C4-2B (cell line): Measurements from ENCODE around the gene IGFL1.
"Not testable (repeated sequence)": the region's sequence is repeated elsewhere in the genome, so short reads cannot be mapped to it uniquely, and the experiment has no call there.

Experiments used
- H3K27ac ChIP-seq: fragments of 450-650 bp; 2 replicates; pipeline ENCODE4 v1.5.1; 2017
- ZFX ChIP-seq: fragments of 450-650 bp; IDR thresholded peaks from 2 replicates; pipeline ENCODE4 v1.6.1; 2017
- TF ChIP-seq, protein P1 (sequence below): fragments of 450-650 bp; conservative IDR thresholded peaks from 2 replicates; pipeline ENCODE4 v1.5.1; 2017; ENCODE audit warnings: mild to moderate bottlenecking

IGFL1 gene

DNA sequence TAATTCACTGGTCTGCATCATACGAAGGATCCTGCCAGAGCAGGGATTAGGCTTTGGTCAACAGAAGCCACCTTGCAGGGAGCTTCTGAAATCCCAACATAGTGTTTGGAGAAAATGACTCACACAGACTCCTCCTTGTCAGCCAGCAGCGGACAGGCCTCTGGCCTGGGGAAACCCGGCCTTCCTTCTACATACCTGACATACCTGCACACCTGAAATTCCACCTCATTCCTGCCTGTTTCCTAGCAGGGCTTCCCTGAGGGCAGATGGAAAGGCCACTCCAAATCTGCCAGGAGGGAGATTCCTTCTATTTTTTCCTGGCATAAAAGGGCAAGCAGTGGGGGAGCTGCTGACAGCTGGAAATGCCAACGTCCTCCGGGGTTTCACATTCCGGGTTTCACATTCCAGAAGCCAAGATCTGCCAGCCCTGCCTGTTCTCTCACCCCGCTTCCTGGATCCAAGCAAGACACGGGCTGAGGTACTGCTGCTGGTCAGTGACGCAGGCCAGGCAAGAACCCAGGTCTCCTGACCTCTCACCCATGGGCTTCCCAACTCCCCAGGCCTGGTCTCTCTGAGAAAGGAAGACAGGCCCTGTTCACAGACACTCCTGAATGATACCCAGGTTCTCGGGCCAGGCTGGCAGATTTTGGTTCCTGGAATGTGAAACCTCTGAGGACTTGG lies 18.2 kb upstream of the IGFL1 start:
- no peak overlapping the region for H3K27ac ChIP-seq

DNA sequence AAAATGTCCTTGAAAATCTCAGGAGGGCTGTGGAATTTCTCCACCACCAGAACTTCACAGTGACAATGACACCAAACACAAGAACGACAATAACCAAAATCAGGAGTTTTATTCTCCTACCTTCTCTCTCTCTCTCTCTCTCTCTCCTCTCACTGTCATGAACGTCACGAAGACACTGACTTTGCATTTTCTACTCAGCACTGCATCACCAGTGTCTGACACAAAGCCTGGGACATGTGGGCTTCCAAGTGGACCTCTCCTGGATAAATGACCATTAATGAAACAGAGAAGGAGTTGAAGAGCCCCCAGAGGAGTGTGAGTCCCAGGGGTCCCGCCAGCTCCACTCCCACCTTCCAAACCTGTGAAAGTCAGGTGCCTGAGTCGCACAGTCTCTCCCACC lies 16.9 kb upstream of the IGFL1 start:
- H3K27ac ChIP-seq: not testable (repeated sequence)

More for the DNA sequence above, 18.2 kb upstream of the IGFL1 start:
- TF ChIP-seq, protein P1, sequence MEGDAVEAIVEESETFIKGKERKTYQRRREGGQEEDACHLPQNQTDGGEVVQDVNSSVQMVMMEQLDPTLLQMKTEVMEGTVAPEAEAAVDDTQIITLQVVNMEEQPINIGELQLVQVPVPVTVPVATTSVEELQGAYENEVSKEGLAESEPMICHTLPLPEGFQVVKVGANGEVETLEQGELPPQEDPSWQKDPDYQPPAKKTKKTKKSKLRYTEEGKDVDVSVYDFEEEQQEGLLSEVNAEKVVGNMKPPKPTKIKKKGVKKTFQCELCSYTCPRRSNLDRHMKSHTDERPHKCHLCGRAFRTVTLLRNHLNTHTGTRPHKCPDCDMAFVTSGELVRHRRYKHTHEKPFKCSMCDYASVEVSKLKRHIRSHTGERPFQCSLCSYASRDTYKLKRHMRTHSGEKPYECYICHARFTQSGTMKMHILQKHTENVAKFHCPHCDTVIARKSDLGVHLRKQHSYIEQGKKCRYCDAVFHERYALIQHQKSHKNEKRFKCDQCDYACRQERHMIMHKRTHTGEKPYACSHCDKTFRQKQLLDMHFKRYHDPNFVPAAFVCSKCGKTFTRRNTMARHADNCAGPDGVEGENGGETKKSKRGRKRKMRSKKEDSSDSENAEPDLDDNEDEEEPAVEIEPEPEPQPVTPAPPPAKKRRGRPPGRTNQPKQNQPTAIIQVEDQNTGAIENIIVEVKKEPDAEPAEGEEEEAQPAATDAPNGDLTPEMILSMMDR: no peak
- no peak for TF ChIP-seq ZFX

DNA sequence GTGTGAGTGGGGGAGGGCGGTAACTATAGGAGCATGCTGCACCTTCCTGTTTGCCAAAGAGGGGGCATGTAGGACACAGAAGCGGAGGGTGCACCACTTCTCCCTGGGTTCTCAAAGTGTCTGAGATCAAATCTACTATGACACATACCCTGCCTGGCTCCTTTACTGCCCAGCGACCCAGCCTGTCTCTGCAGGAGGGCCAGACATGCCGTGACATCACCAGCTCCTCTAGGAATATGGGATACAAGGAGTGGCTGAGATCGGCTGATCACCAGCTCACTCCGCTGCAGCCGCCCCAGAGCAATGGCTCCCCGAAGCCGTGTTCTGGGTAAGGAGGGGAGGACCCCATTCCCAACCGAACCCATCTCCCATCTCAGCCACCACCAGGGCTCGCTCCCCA lies 16.4 kb upstream of the IGFL1 start:
- no peak overlapping the region for H3K27ac ChIP-seq
- TF ChIP-seq, protein P1: no peak

DNA sequence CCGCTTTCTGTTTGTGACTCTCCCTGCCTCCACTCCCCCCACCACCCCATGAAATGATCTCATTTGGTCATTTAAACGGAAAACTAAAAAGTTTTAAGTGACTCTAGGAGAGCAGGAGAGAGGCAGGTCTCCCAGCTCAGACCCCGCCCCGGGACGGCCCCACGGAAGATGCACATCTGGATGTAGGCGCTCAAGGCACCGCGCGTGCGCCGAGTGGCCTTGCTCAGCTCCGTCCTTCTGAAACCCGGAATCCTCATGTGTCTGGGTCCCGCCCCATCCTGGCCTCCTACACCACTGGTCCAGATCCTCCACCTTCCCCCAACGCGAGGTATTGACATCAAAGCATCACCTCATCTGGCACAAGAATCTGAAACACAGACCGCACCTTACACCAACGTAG lies 15.7 kb upstream of the IGFL1 start:
- H3K27ac ChIP-seq: no peak overlapping the region
- no peak for TF ChIP-seq ZFX
- TF ChIP-seq, protein P1: no peak

DNA sequence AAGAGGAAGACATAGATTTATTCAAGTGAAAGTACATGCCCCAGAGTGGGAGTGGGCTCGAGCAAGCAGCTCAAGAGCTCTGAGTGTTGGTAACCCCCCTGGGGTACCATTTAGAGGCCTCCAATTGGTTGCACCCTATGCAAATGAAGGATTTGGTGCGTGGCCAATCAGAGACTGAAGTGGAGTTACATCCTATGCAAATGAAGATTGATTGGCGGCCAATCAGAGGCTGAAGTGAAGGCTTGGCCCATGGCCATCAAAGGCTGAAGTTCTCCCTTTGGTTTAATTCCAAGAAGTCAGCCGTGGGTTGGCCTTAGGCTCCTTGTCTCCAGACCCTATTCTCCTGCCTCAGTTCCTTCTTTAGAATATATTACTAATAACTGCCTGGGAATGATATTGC lies 12.9 kb upstream of the IGFL1 start:
- no peak overlapping the region for H3K27ac ChIP-seq
- TF ChIP-seq, protein P1: no peak
- no peak for TF ChIP-seq ZFX

DNA sequence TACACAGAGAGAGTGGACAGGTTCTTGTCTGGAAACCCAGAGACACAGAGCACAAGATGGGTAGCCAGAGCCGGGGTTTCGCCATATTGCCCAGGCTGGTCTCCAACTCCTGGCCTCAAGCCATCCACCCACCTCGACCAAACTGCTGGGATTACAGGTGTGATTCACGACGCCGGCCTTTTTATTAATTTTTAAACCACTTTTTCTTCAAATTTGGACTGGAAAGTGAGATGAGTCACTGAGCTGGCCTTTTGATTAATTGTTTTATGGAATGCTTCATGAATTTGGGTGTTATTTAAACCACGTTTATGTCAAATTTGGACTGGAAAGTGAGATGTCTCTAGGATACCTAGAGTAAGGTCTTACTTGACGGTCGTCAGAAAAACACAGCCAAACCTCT lies 12.1 kb upstream of the IGFL1 start:
- H3K27ac ChIP-seq: no peak overlapping the region
- TF ChIP-seq ZFX: no peak
- TF ChIP-seq, protein P1: no peak

DNA sequence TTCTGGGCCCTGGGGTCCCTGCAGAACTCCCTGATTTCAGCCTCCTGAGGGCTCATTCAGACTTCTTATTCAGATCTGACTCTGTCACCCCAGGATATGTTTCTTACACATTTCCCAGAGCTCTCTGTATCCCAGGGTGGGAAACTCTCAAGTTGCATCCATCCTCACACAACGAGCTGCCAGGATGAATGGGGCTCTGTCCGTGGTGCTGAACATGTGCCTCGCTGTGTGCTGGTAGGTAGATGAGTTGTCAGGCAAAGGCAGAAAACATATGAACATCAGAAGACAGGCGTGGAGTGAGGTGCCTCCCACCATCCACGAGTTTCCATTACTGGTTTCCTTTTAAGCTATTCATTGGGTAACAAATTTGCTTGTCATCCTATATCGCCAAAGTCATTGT lies 11.4 kb upstream of the IGFL1 start:
- no peak overlapping the region for H3K27ac ChIP-seq
- TF ChIP-seq ZFX: no peak
- TF ChIP-seq, protein P1: no peak

DNA sequence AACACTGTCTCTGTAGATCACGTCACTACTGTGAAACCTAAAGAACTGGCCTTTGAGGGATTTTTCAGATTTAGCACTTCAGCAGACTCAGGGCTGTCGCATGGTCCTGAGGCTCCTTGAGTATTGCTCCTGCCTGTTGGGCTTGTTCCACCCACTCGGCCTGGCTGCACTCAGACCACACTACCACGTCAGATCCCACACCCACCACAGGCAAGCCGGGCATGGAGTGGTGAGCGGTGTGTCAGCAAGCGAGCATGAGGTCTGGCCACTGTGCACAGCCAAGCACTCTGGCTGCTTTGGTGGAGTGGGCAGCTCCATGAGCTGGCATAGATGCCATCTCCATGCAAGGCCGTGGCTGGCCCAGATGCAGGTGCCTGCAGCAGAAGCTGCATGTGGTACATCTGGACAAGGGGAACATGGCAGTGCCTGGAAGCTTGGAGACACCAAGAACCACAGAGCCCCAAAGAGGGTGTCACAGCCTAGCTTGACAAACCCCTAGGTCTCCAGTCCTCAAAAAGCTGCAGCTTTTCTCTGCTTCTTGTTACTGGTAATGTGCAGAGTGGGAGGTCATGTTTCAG lies 9.4 kb upstream of the IGFL1 start:
- H3K27ac ChIP-seq: no peak overlapping the region
- no peak for TF ChIP-seq ZFX
- TF ChIP-seq, protein P1: no peak
